GM21526 (cell line): Measurements from ENCODE around the gene CXCR4.
"Not testable (repeated sequence)": the region's sequence is repeated elsewhere in the genome, so short reads cannot be mapped to it uniquely, and the experiment has no call there.

Experiments
- ATAC-seq: cut with Tn5 transposase; IDR thresholded peaks from one replicate; pipeline ENCODE4 v1.9.1; 2021; ENCODE audit warnings: moderate library complexity; ENCODE audit not compliant: unreplicated experiment, low FRiP score

CXCR4 gene

DNA sequence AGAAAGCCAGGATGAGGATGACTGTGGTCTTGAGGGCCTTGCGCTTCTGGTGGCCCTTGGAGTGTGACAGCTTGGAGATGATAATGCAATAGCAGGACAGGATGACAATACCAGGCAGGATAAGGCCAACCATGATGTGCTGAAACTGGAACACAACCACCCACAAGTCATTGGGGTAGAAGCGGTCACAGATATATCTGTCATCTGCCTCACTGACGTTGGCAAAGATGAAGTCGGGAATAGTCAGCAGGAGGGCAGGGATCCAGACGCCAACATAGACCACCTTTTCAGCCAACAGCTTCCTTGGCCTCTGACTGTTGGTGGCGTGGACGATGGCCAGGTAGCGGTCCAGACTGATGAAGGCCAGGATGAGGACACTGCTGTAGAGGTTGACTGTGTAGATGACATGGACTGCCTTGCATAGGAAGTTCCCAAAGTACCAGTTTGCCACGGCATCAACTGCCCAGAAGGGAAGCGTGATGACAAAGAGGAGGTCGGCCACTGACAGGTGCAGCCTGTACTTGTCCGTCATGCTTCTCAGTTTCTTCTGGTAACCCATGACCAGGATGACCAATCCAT is 2.7 kb downstream of the CXCR4 start:
- no peak for ATAC-seq

DNA sequence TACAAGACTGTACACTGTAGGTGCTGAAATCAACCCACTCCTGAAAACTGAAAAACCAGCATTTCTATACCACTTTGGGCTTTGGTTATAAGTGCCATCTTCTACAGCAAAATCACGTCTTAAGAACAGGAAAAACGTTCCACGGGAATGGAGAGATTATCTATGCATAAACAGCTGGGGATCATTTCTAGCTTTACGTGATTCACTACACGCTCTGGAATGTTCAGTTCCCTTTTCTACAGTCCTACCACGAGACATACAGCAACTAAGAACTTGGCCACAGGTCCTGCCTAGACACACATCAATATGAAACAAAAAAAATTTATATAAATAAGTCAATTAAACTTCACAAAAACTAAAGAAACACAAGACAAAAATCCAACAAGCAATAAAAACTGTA is 3.6 kb downstream of the CXCR4 start:
- no peak for ATAC-seq

DNA sequence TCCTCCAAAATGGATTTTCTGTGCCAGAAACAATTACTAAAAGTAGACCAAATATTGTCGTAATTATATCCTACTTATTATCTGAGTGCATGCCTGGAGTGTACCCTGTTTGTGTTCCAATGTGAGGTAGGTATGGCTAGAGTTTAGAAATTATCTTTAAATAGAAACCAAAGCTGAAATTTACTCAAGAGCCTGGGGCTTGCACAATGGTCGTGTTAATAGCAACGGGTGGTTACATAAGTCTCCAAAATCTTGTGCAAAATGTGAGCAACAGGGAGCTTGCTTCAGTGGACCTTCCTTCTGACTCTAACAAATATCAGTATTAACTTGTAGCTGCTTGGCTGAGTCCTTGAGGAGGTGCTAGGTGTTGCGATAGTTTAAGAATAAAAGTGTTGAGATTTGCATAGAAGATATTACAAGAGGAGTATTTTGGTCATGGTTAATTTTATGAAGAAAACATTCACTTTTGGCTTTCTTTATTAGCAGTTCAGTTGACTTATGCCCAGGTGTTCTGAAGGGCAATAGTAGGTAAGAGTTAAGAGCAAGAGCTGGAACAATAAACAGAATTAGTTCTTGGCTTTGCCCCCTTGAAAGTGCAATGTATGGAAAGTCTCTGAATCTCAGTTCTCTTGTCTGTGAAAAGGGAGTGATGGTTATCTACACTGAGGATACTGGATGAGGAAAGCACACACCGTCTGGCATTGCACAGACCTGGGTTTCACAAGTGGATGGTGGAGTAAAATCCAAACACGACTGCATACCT is 4.6 kb downstream of the CXCR4 start:
- no peak for ATAC-seq

DNA sequence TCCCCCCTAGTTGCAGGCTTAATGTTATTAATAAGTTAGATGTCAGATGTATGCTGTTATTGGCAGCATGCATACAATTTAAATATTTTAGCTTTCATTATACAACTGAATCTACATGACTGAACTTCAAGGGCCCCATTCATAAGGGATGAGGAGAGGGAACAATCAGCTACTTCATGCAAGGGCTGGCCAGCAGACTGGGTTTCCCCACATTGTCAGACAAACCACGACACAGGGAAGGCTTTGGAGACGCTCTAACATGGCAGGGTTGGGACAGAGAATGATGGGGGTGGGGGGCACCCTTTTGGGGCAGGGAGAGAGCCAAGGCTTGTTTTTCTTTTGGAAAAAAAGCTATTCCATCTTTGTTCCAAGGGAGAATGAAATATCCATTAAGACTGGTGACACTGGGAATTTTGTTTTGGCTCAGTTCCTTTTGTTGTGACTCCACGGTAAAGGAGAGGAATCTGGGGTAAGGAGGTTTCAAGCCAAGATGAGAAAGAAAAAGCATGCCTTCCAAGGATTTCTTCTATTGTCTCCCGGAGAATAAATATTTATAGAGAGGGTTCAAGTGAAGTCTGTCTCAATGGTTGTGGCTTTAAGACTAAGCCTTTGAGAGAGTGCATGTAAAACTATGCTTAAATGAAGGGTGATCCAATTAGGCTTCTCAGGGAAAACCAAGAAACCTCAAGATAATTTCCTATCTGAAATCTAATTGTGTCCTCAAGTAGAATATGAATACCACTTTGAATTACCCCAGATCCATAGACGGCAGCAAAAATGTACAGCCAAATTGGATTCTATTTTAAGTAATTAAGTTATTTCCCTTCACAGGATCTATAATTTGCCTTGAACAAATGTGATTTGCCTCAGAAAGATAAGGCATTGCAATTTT is 5.4 kb downstream of the CXCR4 start:
- ATAC-seq = no peak

DNA sequence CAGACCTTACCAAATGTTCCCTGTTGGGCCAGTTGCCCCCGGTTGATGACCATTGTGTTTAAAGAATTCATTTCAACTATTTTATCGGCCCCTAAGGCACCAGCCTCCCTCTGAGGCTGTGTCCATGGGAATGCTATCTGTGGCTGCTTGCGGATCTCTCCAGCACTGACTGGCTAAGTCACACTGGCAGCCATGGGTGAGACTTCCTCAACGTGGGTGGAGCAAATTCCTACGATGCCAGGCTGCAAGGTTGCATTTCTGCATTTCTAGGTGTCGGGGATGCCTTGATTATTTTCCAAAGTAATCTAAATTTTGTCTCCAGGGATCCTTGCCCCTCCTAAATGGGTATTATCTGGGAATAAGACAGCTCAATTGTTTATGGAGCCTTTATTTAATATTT is 6.2 kb downstream of the CXCR4 start:
- ATAC-seq = no peak

DNA sequence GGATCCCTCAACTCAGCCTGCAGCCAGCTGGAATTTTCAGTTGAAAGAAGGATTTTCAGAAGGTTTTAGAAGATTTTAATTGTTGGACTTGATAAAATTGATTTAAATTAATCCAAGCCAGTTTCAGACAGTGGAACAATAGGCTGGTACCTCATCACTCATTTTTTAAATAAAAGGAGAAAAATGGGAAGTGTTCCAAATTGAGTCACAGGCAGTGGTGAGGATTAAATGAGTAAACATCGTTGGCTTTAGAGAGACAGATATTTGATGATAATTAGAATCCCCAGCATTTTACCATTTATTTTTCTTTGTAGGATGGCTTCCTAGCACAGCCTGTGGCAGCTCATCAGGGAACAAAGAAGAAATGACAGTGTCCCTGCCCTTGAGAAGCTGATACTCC is 7.4 kb downstream of the CXCR4 start:
- ATAC-seq = no peak

DNA sequence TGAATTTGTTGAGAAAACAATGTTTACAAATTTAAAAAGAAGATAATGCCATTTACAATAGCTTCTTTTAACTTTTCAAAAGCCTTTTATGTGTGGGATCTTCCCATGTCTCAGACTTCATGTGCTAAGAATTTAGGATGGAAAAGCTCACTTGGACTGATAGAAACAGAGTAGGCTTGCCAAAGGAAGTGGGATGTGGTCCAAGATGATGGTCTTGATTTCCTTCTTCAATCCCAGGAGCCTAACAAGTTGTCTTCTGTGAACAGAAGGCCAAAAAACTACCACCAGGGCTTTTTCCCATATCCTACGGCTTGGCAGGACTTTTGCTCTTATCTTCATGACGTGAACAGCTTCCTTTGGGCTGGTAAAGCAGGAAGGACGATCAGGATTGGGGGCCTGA is 9.5 kb downstream of the CXCR4 start:
- ATAC-seq = no peak

DNA sequence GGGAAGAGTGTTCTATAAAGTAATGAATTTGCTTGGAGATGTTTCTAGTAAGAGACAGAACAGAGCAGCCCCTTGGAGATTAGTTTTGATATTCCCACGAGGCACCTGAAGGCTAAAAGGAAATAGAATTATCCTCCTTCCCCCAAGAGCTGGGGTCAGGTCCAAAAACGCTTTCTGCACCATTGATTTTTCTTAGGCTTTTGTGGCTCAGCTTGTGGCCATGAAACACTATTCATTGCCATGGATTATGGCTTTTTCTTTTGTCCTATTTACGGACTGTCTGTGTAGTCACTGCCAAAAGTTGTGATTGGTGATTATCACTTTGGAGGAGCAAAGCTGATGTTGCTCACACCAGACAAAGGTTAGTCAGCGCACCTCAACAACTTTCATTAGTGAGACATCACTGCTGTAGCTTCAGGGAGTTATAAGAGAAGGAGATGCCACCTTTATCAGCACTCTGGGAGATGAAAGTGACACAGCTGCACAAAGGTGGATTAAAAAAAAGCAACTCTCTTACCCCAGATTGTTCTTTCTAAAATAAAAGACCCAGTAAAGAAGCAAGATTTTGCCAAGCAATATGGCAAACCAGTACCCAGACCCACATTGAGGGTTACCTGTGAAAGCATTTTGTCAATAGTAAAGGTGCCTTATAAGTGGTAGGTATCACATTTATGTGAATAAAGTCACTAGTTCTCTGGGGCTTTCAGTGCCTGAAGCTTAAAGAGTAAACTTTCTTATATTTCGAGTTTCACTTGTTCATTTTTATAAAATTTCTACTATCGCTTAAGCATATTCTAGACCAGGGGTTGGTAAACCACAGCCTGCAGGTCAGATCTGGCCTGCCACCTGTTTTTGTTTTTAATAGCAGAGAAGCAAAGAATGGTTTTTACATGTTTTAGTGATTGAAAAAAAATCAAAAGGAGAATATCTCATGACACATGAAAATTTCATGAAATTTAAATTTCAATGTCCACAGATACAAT is 10.6 kb downstream of the CXCR4 start:
- ATAC-seq = no peak

DNA sequence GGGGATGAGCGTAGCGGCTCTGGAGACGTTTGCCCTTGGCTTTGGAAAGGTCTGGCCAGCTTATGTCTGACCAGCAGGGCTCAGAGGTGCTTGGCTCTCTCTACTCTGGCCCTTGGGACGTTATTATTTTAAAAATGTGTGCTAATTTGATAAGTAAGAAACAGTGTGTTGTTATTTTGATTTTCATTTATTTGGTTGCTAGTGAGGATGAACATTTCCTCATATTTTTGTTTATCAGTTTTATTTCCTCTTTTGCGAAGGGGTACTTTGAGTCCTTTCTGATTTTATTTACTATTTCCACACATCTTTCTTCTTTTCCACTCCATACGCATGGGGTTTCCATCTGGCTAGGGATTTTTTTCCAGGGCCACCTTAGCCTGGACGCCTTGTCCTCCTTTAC is 11.4 kb downstream of the CXCR4 start:
- no peak for ATAC-seq

DNA sequence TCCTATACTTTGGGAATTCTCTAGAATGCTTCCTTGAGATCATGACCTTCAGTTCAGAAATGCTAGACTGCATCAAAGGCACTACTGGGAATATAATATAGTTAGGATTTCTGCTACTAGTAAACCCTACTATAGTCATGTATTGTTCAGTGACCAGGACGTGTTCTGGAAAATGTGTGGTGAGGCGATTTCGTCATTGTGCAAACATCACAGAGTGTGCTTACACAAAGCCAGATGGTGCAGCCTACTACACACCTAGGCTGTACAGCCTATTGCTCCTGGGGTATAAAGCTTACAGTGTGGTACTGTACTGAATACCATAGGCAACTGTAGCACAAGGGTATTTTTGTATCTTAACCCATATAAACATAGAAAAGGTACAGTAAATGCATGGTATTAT is 13.0 kb downstream of the CXCR4 start:
- no peak for ATAC-seq

DNA sequence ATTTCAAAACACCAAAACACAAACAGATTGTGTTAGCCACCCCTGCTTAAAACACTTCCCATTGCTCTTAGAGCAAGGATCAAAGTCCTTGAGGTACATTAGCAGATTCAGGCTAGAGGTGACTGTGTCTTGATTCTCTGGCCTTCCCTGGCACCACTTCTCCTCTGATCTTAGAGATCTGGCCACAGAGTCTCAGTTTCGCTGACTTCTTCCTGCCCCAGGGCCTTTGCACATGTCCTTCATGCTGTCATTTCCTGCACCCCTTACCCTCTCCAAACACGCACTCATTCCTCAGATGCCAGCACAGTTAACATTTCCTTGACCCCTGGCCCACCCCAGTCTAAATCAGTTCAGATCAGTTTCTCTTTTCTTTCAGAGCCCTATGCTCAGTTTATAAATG is 16.9 kb downstream of the CXCR4 start:
- no peak for ATAC-seq

DNA sequence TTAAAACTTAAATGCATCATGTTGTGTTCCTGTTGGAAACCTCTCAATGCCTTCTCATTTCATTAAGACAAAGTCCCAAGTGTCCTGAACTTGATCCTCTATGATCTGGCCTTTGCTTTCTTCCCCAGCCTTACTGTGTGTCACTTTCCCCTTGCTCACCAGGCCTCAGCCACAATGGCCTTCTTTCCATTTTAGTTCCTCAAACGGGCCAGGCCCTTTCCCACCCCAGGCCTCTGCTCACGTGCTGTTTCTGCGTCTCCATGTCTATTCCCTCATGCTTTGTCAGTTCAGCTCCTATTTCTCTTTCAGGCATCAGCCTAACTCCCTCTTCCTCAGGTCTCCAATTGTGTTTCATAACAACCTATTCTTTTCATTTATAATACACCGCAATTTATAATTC is 19.5 kb downstream of the CXCR4 start:
- no peak for ATAC-seq

DNA sequence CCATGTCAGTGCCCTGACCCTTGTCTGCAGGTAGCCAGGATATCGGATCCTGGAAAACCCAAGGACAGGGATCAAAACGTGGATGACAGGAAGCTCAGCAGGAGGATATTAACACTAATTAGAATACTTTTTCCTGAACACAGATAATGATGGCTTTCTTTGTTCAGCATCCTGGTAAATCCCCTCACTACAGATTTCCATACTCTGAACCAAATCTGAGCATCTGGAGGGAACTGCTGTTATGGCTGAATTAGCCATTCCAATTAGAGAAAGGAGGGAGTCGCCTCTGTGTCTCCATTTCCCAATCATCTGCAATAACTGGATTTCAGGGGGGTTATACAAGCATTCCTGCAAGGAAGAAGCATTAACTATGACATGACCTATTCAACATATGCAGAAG is 24.4 kb downstream of the CXCR4 start:
- ATAC-seq = no peak

DNA sequence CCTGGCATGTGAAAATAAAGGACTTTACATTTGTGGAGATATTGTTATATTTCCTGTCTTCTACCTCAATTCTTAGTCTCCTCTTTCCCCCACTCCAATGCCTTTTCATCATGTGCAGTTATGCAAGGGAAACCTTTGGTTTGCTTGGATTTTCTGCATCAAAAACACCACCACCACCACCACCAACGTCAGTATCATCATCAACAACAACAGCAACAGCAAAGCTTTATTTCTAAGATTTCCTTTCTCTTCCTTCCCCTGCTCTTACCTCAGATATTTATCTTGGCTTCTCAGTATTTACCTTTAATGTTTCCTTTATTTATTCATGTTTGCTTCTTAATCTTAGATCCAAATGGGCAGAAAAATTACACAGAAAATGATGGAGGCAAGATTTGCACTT is 26.1 kb downstream of the CXCR4 start:
- ATAC-seq = no peak

DNA sequence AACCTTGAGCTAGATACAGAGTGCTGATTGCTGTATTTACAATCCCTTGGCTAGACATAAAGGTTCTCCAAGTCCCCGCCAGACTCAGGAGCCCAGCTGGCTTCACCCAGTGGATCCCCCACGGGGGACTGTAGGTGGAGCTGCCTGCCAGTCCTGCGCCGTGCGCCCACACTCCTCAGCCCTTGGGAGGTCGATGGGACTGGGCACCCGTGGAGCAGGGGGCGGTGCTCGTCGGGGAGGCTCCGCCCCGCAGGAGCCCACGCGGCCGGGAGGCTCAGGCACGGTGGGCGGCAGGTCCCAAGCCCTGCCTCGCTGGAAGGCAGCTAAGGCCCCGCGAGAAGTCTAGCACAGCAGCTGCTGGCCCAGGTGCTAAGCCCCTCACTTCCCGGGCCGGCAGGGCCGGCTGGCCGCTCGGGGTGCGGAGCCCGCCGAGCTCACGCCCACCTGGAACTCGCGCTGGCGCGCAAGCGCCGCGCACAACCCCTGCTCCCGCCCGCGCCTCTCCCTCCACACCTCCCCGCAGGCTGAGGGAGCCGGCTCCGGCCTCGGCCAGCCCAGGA is 30.0 kb downstream of the CXCR4 start:
- ATAC-seq = not testable (repeated sequence)

DNA sequence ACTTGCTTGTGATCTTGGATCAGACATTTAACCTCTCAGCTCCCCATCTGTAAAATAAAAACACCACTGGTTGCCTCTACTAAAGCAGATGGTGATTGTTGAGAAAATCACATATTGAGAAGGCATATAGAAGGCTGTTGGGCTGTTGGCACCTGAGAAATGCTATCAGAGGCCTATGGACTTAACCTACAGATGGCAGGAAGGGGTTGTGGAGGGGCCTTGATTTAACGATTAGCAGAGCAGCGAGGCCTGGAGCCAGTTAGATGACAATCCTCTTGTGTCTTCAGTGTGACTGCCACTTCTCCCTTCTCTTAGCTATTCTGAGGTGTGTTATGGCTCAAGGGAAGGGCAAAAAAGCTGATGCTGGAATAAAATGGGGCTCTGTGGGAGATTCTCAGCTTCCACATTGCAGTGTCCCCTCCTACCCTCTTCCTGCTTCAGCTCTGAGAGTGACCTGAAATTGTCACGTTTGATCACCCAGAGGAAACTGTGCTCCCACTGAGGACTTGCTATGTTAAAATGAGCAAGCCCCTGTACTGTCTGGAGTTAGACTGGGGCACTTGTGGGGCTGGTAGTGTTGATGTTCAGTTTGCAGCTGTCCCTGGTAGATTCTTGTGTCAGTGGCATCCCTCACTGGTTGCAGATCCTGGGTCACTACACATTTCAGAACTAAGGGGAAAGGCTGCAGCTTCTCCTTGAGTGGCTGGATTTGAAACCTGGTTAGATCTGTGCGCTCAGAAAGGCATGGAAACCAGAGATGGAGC is 31.5 kb downstream of the CXCR4 start:
- ATAC-seq = no peak

DNA sequence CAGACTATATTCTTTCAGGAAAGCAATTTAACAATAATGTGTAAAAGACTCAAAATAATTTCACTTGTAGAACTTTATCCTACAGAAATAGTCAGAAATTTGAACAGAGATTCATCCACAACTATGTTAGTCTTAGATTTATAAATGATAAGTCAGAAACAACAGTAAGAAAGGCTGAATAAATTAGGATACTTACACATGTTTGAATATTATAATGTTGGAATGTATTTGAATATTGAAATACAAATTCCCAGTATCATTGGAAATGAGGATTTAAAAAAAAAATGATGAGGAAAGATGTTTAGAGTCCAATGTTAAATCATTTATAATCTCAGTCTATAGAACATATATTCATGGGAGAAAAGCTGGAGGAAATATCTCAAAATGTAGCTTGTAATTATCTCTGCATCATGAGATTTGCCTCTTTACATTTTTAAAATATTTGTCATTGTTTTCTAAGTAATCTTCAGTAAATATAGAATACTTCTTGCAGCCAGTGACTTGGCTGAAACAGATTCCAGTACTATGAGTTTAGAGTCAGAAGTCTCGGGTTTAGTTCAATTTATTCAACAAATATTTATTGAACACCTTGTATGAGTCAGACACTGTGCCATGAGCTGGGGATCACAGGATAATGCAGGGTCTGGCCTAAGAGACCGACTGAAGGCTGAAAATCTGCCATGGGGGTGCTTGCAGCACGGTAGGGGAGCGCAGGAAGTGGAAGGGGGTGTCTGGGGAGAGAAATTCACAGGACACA is 32.3 kb downstream of the CXCR4 start:
- ATAC-seq = no peak

DNA sequence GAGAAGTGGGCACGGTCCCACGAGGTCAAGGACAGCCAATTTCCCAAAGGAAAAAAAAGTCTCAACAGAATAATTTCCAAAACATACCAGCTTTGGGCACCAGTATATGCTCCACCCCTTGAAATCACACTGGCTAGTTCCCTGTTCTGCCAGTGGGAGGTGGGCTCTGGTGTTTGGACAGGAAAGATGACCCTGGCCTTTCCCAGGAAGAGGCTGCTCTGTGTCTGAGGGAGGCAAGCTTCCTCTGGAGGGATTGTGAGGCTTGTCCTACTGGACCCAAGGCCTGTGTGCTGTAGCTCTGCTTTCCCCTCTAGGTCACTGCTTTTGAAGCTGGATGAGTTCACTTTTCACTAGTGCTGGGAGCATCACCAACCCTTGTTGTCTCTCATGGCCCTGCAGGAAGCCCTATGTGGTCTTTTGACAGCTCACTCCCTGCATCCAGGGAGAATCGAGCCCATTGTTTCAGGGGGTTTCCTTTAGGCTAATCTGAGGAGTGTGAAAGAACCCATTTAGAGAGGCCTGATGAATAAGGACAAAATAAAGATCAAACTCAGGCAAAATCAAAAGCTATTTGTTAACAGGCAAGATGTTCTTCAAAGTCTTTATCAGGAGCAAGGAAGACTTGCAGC is 36.3 kb downstream of the CXCR4 start:
- ATAC-seq = no peak
